ENCODE measurements around the gene SPNS2.

SPNS2 gene

DNA sequence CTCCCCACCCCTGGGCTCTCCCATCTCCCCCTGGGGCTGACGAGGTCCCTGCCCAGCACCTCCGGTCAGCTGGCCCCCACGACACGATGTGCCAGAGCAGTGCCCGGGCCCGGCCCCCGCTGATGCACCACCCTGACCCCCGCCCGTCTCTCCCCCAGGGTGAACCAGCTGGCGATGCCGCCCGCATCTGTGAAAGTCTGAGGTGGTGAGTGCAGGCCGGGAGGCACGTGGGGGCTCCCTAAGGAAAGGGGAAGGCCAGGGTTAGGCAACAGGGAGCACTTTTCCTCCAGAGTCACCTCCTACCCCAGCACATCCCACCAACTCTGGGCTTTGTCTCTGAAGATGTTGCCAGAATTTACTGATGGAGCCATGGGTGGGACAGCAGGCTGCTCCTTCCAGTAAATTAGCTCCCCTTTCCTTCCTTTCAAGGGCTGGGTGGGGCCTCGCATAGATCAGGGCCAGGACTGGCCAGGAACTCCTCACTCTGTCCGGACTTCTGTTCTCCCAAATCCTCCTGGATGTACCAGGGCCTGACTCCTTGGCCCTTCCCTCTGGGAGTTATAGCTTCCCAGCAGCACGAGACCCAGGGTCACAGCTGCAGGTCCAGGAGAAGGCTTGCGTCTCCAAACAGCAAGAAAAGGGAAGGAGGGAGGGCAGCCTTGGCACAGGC, 38.2 kb downstream of the SPNS2 start:
- H3K4me3 ChIP-seq (ENCODE audit: low read depth, low read length) = no peak overlapping the region

DNA sequence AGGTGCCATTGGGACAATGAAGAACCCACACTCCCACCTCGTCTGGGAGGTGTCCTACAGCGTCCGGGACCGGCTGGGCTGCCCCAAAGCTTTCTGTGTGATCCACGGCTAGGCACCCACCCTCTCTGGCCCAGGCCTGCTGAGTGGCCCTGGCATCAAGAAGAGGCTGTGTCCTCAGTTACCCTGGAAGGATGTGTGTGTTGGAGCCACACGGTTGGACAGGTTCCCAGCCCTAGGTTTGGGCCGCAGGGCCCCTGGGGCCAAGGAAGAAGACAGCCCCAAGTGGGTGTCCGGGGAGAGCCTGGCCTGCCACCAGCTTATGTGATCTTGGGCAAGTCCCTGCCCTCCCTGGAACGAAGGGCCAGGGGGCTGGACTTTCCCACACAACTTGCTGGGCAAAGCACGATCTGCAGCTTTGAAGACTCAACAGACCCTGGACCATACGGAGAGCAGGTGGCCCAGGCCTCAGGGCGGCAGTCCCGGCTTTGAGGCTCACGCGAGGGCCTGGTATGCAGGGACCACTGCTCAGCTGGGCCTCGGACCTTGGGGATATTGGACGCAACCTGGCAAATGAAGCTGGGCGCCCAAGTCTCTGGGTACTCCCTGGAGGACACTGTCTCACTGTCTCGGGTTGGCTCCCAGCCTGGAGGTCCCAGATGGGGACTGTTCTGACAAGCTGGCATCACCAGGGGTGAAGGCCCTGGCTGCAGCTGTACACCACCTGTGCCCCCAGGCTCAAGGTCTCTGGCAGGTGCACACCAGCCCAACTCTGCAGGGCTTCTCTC, 39.0 kb downstream of the SPNS2 start:
- no peak overlapping the region for H3K4me3 ChIP-seq (ENCODE audit: low read depth, low read length)

DNA sequence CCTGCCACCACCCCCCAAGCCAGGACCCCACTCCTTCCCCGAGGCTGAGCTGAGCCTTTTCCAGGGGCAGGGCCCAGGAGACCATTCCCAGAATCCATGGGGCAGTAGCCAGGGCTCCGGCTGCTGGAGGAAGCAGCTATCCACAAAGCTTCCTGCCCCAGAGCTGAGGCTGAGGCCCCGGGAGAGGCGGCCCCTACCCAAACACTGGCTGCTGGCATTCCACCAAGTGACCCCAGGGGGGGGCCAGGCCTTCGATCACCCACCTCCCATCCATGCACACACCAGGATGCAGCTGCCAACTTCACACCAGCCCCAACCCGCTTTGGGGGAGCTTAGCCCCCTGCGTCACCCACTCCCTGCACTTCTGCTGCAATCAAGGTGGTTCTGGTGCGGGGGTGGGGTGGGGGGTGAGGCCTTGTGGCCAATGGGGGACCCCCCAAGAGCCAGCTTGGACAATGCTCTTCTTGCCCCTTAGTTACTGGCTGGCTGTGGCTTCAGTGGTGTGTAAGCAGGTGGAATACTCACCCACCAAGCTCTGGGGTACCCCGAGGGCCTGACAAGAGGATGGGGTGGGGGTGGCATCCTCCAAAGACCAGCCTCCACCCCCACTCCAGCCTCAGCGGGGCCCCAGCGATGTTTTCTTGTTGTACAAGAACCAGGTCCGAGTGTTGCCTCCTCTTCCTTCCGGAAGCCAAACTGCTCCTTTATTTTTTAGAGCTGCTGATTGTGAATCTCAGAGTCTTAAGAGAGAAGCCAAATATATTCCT, 39.7 kb downstream of the SPNS2 start:
- no peak overlapping the region for H3K4me3 ChIP-seq (ENCODE audit: low read depth, low read length)

DNA sequence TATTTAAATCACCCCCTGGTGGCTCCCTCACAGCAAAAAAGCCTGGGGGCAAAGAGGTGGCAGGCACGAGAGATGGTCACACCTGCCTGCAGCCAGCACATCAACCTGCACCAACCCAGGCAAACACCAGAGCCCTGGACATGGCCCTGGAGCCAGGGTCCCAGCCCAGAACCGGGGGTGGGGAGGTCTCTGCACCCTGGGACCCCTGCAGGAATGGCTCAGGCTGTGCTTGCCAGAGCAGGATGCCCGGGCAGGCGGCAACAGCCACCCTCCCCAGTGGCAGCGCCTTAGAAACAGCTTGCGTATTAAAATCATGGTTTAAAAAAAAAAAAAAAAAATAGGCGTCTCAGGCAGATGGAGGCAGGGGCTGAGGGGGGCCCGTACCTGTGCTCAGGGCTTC, 40.3 kb downstream of the SPNS2 start:
- no peak overlapping the region for H3K4me3 ChIP-seq (ENCODE audit: low read depth, low read length)

DNA sequence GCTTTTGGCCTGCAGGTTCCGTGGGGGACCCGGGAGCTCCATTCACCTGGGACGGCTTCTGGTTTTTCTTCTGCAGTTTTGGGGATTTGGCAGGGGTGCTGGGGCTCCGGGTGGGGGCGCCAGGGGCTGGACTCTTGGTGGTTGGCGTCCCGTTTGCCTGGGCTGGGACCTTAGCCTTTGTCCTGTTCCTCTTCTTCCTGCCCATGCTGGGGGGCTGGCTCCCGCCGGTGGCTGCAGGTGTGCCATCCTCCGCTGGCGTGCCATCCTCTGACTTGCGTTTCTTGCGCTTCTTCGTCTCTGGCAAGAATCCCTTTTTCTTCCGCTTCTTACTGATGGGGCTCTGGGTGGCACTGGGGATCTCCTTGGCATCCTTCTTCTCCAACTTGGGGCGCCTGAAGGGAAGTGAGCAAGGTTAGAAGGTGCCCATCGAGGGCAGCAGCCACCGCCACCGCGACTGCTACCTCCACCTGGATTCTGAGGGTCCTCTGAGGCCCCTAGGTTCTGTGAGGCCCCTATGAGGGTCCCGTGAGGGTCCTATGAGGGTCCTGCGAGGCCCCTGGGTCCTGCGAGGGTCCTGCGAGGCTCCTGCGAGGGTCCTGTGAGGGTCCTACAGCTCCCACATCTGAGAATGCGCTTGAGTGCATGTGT, 41.0 kb downstream of the SPNS2 start:
- no peak overlapping the region for H3K4me3 ChIP-seq (ENCODE audit: low read depth, low read length)

DNA sequence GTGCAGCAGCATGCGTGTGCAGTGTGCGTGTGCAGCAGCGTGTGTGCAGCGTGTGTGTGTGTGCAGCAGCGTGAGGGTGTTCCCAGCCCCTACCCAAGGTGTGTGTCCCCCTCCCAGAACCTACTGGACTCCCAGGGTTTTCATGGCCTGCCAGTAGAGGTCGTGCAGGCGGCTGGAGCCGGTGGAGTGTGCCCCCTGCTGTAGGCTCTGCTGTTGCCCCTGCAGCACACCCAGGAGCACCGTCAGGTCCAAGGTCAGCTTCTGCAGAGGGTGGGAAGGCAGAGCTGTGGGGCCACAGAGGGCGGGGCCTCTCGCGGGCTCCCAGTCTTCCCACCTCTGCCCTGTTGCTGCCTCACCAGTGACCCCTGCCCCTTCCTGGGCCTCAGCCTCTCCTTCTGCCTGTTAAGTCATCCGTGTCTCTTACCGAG, 41.6 kb downstream of the SPNS2 start:
- H3K4me3 ChIP-seq (ENCODE audit: low read depth, low read length) = no peak overlapping the region

DNA sequence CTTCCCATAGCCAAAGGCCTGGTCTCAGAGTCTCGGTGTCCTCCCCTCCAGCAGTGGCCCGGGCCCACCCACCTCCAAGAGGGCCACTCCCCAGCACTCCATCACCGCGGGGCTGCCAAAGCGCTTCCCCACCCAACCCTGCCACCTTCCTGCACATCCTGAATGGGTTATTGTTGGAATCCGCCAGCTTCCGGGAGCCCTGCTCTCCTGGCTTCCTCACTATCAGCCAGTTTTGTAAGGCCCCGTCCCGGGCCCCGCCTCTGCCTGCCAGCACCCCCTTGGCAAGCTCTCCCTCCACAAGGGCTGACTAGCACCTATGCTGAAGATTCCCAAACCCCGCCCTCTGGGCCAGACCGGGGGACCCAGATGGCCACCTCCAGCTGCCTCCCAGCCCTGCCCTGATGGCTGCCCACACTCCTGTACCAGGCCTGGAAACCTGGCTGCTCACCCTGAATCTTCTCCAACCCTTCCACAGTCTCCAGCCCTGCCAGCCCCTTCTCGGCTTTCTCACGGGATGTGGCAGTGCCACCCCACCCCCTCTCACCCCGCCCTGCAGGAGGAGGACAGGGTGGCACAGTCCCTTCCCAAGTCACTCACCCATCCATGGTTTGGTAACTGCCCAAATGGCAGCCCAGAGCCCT, 42.1 kb downstream of the SPNS2 start:
- no peak overlapping the region for H3K4me3 ChIP-seq (ENCODE audit: low read depth, low read length)

DNA sequence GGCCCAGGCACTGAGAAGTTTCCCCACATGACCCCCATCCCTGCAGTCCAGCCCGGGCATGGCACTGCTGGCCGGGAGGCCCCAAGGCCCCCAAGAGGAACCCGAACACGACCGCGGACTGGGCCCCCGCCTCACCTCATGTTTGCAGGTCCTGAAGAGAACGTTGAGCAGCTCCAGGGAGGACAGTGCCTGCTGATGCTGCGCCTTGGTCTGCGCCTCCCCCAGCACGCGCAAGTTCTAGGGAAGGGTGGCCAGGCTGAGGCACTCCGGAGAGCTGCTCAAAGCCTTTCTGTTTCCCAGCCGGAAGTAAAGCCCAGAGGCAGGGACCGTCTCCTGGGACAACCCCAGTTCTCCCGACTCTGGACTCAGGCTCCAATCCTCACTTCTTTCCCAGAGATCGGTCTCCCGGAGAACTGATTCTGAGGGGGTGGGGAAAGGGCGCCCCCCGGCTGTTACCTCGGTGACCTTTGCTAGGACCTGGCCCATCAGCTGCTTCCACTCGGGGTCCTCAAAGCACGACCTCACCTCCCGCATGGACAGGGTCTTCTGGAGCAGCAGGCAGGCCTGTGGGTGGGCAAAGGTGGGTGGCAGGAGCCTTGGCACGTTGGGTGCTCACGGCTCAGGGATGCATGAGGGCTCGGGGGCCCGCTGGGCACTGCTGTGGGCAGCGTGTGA, 42.8 kb downstream of the SPNS2 start:
- H3K4me3 ChIP-seq (ENCODE audit: low read depth, low read length) = no peak overlapping the region

DNA sequence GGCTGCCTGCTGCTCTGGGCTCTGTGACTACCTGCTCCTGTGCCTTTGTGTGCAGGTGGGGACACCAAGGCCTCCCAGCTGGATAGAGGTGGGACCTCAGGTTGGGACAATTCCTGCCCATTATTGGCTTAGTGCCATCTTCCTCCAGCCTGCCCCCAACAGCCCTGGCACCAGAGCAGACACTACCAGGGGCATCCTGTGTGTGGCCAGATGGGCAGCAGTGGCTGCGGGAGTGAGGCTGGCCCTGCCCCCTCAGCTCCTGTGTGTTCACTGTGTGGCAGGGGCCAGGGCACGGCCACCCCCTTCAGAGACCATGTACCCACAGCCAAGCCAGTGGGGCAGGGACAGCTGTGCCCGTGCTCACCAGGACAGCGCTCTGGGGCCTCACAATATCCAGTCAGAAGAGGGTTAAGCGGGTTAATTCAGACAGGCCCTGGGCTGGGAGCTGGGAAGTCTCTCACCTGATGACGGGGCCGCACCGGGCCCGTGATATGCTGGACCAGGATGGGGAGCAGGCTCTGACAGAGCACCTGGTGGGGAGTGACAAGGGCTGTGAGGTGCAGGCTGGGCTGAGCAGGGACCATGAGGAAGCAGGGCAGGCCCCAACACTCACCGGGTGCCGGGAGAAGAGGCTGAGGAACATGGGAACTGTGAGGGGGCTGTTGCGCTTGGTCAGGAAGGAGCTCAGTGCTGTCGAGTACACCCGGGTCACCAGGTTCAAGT, 43.5 kb downstream of the SPNS2 start:
- H3K4me3 ChIP-seq (ENCODE audit: low read depth, low read length) = no peak overlapping the region

DNA sequence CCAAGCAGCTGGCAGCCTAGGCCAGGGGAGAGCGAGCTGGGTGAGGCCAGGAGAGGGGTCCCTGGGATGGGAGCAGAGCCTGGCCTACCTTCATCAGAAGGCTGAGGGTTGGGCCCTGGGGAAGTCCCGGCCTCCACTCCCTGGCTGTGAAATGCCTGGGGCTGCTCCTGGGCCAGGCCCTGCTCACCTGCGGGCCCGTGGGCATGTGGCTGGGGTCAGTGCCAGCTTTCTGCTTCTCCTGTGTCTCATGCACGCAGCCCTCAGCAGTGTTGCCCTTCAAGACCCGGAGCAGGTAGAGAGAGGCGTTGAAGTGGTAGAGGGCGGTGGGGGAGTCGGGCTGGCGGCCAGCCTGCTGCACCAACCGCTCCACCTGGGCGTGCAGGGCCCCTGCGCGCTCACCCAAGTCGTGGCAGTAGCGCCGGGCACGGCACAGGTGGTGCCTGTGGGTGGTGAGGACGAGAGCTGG, 44.1 kb downstream of the SPNS2 start:
- H3K4me3 ChIP-seq (ENCODE audit: low read depth, low read length) = no peak overlapping the region

DNA sequence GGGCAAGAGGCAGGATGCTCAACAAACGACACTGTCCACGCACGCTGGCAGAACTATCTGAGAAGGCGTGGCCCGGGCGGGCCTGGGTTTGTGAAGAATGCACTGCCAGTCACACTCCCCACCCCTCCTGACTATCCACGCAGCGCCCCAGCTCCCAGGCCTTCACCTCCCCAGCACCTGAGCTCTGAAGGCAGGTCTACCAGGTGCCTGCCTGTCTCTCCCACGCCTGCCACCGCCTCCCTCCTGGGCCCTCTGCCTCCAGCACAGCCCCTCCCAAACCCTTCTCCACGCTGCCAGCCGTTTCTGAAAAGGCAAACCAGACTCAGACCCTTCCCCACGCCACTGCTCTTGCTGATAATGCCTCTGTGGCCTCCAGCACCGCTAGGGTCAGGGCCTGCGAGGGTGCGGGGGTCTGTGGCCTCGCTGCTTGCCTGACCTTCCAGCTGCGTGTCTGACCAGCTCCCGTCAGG, 44.9 kb downstream of the SPNS2 start:
- H3K4me3 ChIP-seq (ENCODE audit: low read depth, low read length) = no peak overlapping the region

DNA sequence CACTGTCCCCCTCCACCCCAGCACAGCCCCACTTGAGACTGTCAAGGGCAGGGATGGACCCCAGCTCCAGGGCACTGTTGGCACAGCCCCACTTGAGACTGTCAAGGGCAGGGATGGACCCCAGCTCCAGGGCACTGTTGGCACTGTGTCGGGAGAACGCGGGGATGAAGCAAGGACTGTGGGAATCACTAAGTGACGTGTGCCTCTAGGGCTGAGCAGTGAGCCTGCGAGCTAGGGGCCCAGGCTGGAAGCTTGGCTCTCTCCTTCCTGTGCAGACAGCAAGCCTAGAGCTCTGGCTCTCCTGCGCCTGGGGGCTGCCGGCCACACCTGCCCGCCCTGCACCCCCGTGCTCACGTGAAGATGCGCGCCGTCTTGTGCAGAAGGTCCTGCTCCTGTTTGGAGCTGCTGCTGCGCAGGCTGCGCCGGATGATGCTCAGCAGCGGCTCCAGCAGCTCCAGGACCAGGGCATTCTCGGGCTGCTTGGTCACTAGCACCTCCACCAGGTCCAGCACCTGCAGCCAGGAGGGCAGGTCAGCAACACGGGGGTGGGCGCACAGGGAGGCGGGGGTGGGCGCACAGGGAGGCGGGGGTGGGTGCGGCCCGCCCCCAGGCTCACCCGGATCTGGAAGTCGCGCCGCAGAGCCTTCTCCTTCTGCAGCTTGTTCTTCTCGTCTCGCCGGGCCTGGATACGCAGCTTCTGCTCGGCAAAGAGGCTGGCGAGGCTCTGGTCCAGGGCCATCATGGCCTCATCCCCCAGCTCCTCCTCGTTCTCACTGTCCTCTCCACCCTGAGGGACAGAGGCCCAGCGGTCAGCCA, 45.7 kb downstream of the SPNS2 start:
- H3K4me3 ChIP-seq (ENCODE audit: low read depth, low read length) = no peak overlapping the region

DNA sequence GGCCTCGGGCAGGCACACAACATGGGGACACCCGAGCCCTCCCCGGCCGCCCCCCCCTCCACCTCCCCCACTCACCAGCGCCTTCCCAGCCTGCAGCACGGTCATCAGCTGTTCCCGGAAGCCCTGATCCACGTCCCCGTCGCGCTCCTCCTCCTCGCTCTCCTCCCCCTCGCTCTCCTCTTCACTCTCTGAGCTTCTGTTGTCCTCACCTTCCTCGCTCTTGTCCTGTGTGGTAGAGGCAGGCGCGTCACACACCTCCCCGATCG, 46.2 kb downstream of the SPNS2 start:
- no peak overlapping the region for H3K4me3 ChIP-seq (ENCODE audit: low read depth, low read length)

DNA sequence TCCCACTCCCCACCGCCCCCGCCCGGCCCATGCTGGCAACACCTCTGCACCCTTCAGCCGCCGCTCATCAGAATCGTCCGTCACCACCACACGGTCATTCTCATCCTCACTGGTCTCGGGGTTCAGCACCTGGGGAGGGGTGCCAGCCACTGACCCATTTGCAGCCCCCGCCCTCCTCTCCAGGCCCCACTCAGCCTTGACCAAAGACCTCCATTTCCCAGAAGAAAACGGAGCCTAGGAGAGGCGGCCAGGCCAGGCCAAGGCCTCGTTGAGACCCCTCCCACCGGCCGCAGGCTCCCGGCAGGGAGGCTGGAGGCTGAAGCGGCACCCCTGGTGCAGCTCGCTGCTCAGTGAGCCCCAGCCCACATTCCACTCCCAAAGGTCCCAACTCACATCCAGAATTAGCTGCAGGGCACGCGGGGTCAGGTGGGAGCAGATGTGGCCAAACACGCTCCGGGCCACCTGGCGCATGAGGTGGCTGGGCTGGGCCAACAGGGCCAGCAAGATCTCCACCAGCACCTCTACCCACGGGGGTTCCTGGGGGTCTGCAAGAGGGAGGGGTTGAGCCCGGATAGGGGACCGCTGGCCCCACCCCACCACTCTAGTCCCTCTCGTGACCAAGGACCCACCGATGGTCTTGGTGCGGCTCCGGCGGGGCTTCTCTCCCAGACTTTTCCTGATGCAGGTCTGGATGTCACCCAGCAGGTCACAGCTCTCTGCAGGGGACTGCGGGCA, 46.7 kb downstream of the SPNS2 start:
- H3K4me3 ChIP-seq (ENCODE audit: low read depth, low read length) = no peak overlapping the region

DNA sequence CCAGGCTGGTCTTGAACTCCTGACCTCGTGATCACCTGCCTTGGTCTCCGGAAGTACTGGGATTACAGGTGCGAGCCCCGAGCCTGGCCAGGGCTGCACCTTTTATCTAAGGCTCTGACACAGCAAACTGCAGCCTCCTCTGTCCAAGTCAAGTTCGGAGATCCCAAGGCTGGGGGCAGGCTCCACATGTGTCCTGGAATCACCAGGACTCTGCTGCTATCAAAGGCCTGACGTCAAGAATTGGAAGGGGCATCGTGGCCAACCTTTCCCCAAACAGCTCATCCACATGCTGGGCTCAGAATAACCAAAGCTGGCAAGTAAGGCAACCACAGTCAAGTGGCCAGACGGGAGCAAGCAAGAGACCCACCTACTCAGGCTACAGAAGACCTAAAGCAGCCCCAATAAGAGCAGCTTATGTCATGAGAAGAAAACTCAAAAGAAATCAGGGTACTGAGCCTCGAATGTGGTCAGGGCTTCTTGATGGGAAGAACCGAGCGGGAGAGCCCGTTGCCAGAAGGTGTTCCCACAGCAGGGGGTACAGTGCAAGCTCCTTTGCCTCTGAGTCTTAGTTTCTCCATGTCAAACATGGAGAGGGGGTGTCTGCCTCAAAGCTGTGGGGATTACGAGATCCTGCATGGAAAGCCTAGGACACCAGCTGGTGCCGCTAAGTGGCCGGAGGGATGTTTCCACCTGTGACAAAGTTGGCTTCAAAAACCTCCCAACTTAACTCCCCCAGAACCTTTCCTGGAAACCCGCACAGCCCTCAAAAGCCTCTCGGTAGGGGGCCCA, 48.6 kb downstream of the SPNS2 start:
- H3K4me3 ChIP-seq (ENCODE audit: low read depth, low read length) = no peak overlapping the region

DNA sequence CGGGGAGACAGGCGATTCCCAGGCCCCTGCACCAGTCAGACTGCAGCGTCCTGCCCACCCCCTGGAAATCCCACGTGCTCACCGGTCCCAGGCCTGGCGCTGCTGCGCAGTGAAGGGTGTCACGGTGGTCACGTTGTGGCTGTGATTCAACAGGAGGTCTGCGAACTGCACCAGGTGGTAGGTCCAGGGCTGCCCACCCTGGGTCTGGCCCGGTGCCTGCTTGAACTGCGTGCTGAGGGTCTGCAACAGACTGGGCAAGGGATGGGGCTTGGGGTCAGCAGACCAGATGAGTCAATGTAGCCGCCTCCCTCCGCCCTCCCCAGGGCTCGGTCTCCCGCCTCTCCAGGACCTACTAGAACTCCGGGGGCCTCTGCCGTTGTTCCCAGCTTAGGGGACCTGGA, 49.4 kb downstream of the SPNS2 start:
- H3K4me3 ChIP-seq (ENCODE audit: low read depth, low read length) = no peak overlapping the region

DNA sequence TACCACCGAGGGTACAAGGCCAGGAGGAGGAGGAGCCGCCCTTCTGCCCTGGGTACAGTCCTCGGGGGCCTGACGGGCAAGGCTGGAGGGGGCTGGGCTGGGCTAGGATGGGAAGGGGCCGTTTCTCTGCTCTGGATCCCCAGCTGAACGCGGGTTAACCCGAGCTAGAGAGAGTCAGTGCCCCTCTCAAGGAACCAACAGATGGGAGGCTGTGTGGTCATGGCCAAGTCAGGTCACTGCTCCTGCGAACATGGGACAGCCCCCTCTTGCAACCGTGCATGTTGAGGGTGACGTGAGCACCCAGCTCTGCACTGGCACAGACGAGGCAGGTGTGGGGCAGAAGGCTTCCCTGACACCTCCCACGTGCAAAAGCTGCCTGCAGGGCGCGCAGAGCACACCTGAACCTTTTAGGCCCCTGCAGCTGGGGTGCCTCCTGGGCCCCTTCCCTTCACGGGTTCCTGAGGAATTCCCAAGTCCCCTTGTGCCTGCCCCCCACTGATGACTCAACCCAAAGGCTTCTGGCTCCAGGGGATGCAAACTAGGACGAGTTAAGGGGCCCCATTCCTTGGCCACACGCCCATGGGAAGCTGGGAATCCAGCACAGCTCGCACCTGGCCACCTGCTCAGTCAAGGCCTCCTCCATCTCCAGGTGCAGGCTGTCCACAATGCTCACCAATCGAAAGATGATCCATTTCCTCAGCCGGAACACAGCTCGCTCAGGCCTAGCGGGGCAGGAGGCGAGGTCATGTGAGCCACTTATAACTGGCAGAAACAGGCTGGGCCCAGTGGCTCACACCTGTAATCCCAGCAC, 50.2 kb downstream of the SPNS2 start:
- H3K4me3 ChIP-seq (ENCODE audit: low read depth, low read length) = no peak overlapping the region
